Measurements from ENCODE around the gene LAMA2.
"Not testable (repeated sequence)": the region's sequence is repeated elsewhere in the genome, so short reads cannot be mapped to it uniquely, and the experiment has no call there.

LAMA2 gene

DNA sequence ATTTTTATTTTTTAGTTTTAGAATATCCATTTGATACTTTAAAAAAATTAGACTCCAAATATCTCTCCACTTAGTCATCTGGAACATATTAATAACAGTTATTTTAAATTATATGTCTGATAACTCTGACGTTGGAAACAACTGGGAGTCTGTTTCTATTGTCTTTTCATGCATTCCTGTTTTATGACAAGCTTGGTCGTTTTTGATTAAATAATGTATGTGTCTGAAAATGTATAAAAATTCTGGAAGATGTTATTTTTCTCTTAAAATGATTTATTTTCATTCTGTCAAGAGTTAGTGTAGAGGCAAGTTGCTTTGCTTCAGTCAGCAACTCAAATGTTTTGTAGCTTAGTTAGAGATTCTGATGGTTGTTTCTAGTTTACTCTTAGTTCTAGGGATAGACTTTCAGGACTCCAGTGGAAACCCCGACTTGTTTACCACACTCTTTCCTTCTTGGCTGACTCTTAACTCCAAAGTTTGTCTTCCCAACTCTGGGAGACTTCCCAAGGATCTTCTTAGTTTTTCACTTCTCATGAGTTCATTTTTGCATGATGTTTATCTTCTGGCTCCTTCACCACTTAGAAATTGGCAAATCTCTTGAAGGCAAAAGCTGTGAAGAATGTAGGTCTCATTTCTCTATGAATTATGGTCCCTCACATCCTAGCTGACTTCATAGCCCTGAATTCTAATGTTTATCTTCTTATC is 190.9 kb downstream of the LAMA2 start:
- Histone ChIP-seq H3K4me3 (ENCODE audit: low read length, poor library complexity, severe bottlenecking) (no peak overlapping the region), H3K9me3 (ENCODE audit: insufficient read depth, low read depth, low read length) (no peaks in the 10 kb centered on the region), H4K20me1 (ENCODE audit: insufficient read depth, low read length, poor library complexity, severe bottlenecking) (no peaks in the 10 kb centered on the region), H3K9ac (ENCODE audit: low read depth, low read length, poor library complexity, severe bottlenecking) (no peak overlapping the region), H3K4me1 (ENCODE audit: insufficient read depth, low read length, poor library complexity, severe bottlenecking) (no peaks in the 10 kb centered on the region), H3F3A (ENCODE audit: low read depth) (no peaks in the 10 kb centered on the region), H2AFZ (ENCODE audit: low read length) (no peak overlapping the region), H3K36me3 (ENCODE audit: insufficient read depth, low read length) (no peaks in the 10 kb centered on the region), H3K27me3 (ENCODE audit: insufficient read depth, low read length, poor library complexity, severe bottlenecking) (no peaks in the 10 kb centered on the region), H3K79me2 (ENCODE audit: insufficient read depth, low read length) (no peaks in the 10 kb centered on the region), H3K4me2 (ENCODE audit: low read depth, low read length, poor library complexity, severe bottlenecking) (no peak overlapping the region), H3K9me2 (replicated peaks; ENCODE audit: low read depth, low read length) (no peaks in the 10 kb centered on the region)
- no peak for TF ChIP-seq EZH2phosphoT487 (IDR thresholded peaks at IDR 0.05; ENCODE audit: borderline replicate concordance)
- TF ChIP-seq, protein P1, sequence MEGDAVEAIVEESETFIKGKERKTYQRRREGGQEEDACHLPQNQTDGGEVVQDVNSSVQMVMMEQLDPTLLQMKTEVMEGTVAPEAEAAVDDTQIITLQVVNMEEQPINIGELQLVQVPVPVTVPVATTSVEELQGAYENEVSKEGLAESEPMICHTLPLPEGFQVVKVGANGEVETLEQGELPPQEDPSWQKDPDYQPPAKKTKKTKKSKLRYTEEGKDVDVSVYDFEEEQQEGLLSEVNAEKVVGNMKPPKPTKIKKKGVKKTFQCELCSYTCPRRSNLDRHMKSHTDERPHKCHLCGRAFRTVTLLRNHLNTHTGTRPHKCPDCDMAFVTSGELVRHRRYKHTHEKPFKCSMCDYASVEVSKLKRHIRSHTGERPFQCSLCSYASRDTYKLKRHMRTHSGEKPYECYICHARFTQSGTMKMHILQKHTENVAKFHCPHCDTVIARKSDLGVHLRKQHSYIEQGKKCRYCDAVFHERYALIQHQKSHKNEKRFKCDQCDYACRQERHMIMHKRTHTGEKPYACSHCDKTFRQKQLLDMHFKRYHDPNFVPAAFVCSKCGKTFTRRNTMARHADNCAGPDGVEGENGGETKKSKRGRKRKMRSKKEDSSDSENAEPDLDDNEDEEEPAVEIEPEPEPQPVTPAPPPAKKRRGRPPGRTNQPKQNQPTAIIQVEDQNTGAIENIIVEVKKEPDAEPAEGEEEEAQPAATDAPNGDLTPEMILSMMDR (conservative IDR thresholded peaks at IDR 0.05; ENCODE audit: low read length): no peak

DNA sequence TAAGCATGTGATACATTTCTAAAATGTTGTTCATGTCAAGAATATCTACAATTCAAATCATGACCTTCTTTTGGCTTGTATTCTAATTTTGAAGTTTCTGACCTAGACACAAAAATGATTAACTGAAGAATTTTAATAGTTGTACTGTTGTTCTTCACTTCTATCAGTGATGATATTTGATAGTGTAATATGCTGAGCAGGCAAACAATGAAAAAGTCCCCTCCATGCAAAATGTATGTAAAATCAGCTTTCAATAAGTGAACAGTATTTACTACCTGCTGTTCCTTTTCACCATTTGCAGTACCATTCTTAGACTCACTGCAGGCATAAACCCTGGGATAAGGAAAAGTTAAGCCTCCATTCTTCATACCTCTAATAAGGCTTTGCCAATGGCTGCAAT is 201.5 kb downstream of the LAMA2 start:
- H3K79me2 ChIP-seq (ENCODE audit: insufficient read depth, low read length): no peaks in the 10 kb centered on the region
- H3K27me3 ChIP-seq (ENCODE audit: insufficient read depth, low read length, poor library complexity, severe bottlenecking): no peaks in the 10 kb centered on the region
- H2AFZ ChIP-seq (ENCODE audit: low read length): no peak overlapping the region
- H3K4me2 ChIP-seq (ENCODE audit: low read depth, low read length, poor library complexity, severe bottlenecking): no peak overlapping the region
- H3K4me1 ChIP-seq (ENCODE audit: insufficient read depth, low read length, poor library complexity, severe bottlenecking): no peaks in the 10 kb centered on the region
- no peaks in the 10 kb centered on the region for H3K36me3 ChIP-seq (ENCODE audit: insufficient read depth, low read length)
- no peak overlapping the region for H3K4me3 ChIP-seq (ENCODE audit: low read length, poor library complexity, severe bottlenecking)
- H3K9me2 ChIP-seq (replicated peaks; ENCODE audit: low read depth, low read length): no peaks in the 10 kb centered on the region
- no peaks in the 10 kb centered on the region for H4K20me1 ChIP-seq (ENCODE audit: insufficient read depth, low read length, poor library complexity, severe bottlenecking)
- no peaks in the 10 kb centered on the region for H3K9me3 ChIP-seq (ENCODE audit: insufficient read depth, low read depth, low read length)
- no peak overlapping the region for H3K9ac ChIP-seq (ENCODE audit: low read depth, low read length, poor library complexity, severe bottlenecking)
- TF ChIP-seq EZH2phosphoT487 (IDR thresholded peaks at IDR 0.05; ENCODE audit: borderline replicate concordance): no peak
- TF ChIP-seq, protein P1 (conservative IDR thresholded peaks at IDR 0.05; ENCODE audit: low read length): no peak
- no peaks in the 10 kb centered on the region for H3F3A ChIP-seq (ENCODE audit: low read depth)

DNA sequence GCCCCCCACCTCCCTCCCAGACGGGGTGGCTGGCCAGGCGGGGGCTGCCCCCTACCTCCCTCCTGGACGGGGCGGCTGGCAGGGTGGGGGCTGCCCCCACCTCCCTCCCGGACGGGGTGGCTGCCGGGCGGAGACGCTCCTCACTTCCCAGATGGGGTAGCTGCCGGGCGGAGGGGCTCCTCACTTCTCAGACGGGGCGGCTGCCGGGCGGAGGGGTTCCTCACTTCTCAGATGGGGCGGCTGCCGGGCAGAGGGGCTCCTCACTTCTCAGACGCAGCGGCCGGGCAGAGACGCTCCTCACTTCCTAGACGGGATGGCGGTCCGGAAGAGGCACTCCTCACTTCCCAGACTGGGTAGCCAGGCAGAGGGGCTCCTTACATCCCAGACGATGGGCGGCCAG is 205.5 kb downstream of the LAMA2 start:
- not testable (repeated sequence) for H3K9me2 ChIP-seq (replicated peaks; ENCODE audit: low read depth, low read length); H3K9me3 ChIP-seq (ENCODE audit: insufficient read depth, low read depth, low read length); H4K20me1 ChIP-seq (ENCODE audit: insufficient read depth, low read length, poor library complexity, severe bottlenecking); H3F3A ChIP-seq (ENCODE audit: low read depth); H3K9ac ChIP-seq (ENCODE audit: low read depth, low read length, poor library complexity, severe bottlenecking); H3K27me3 ChIP-seq (ENCODE audit: insufficient read depth, low read length, poor library complexity, severe bottlenecking); H3K4me1 ChIP-seq (ENCODE audit: insufficient read depth, low read length, poor library complexity, severe bottlenecking); H3K36me3 ChIP-seq (ENCODE audit: insufficient read depth, low read length); H2AFZ ChIP-seq (ENCODE audit: low read length); H3K4me3 ChIP-seq (ENCODE audit: low read length, poor library complexity, severe bottlenecking); H3K4me2 ChIP-seq (ENCODE audit: low read depth, low read length, poor library complexity, severe bottlenecking); H3K79me2 ChIP-seq (ENCODE audit: insufficient read depth, low read length)

DNA sequence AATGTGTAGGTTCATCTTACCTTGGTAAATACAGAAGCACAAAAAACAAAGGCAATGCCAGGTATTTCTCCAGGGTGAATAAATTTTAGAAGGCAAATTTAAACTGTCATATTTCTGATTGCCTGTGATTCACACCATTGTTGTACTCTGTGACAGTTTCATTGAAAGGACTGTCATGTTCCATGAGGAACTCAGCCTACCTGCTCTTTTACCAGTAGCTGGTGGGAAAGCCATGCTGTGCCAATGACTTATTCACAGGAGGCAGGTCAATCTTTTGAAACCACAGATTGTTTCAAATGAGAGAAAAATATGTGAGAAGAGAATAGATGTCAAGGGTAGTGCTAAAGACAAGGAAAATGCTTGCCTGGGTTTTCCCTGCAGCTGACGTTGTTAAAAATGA is 206.4 kb downstream of the LAMA2 start:
- Histone ChIP-seq H3K79me2 (ENCODE audit: insufficient read depth, low read length) (no peaks in the 10 kb centered on the region), H3K9me3 (ENCODE audit: insufficient read depth, low read depth, low read length) (no peaks in the 10 kb centered on the region), H3K36me3 (ENCODE audit: insufficient read depth, low read length) (no peaks in the 10 kb centered on the region), H3K9me2 (replicated peaks; ENCODE audit: low read depth, low read length) (no peaks in the 10 kb centered on the region), H3K9ac (ENCODE audit: low read depth, low read length, poor library complexity, severe bottlenecking) (no peak overlapping the region), H3F3A (ENCODE audit: low read depth) (no peaks in the 10 kb centered on the region), H3K4me2 (ENCODE audit: low read depth, low read length, poor library complexity, severe bottlenecking) (no peak overlapping the region), H3K4me1 (ENCODE audit: insufficient read depth, low read length, poor library complexity, severe bottlenecking) (no peaks in the 10 kb centered on the region), H3K4me3 (ENCODE audit: low read length, poor library complexity, severe bottlenecking) (no peak overlapping the region), H3K27me3 (ENCODE audit: insufficient read depth, low read length, poor library complexity, severe bottlenecking) (no peaks in the 10 kb centered on the region), H2AFZ (ENCODE audit: low read length) (no peak overlapping the region), H4K20me1 (ENCODE audit: insufficient read depth, low read length, poor library complexity, severe bottlenecking) (no peaks in the 10 kb centered on the region)
- TF ChIP-seq, protein P1 (conservative IDR thresholded peaks at IDR 0.05; ENCODE audit: low read length): no peak
- no peak for TF ChIP-seq EZH2phosphoT487 (IDR thresholded peaks at IDR 0.05; ENCODE audit: borderline replicate concordance)
